Measurements from ENCODE around the gene PSMD6. TPM values are rescaled to one million over a fixed set of nuclear protein-coding genes. Genes with fewer than 3 reads are reported as not detected.

The PSMD6 gene
- total and polyA plus RNA-seq, 2 donors from 2014 or later: 62.7 to 78.0 TPM

GRCh38 chr3:64039981-64040733, 16.9 kb upstream of the PSMD6 start:
- H3K9ac ChIP-seq (ENCODE audit: low read length in 3 of 3): no peak overlapping the region
- TF ChIP-seq, protein P1, sequence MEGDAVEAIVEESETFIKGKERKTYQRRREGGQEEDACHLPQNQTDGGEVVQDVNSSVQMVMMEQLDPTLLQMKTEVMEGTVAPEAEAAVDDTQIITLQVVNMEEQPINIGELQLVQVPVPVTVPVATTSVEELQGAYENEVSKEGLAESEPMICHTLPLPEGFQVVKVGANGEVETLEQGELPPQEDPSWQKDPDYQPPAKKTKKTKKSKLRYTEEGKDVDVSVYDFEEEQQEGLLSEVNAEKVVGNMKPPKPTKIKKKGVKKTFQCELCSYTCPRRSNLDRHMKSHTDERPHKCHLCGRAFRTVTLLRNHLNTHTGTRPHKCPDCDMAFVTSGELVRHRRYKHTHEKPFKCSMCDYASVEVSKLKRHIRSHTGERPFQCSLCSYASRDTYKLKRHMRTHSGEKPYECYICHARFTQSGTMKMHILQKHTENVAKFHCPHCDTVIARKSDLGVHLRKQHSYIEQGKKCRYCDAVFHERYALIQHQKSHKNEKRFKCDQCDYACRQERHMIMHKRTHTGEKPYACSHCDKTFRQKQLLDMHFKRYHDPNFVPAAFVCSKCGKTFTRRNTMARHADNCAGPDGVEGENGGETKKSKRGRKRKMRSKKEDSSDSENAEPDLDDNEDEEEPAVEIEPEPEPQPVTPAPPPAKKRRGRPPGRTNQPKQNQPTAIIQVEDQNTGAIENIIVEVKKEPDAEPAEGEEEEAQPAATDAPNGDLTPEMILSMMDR (IDR thresholded peaks at IDR 0.05; ENCODE audit: borderline replicate concordance, extremely low read depth, insufficient read depth): no peak
- intact Hi-C loops (cut with DNase I): loop anchor here (10.0 kb wide), 1 partner anchor 425 kb away; no protein-coding TSS in a partner anchor

GRCh38 chr3:64039332-64039731, 16.0 kb upstream of the PSMD6 start:
- DNase-seq (no peak), FAIRE-seq (no peak)
- no peaks in the 10 kb centered on the region for H3K36me3 ChIP-seq (ENCODE audit: control insufficient read depth in 2 of 3, insufficient read depth in 3 of 3, low read length in 3 of 3)
- TF ChIP-seq, protein P1 (IDR thresholded peaks at IDR 0.05; ENCODE audit: borderline replicate concordance, extremely low read depth, insufficient read depth): no peak
- no peaks in the 10 kb centered on the region for H3K4me1 ChIP-seq (ENCODE audit: control insufficient read depth in 2 of 3, insufficient read depth in 2 of 3, low read depth in 1 of 3, low read length in 3 of 3)
- no peak overlapping the region for H3K9ac ChIP-seq (ENCODE audit: low read length in 3 of 3)
- no peak overlapping the region for H3K4me3 ChIP-seq (ENCODE audit: low read length in 3 of 3)
- no peaks in the 10 kb centered on the region for H3K9me3 ChIP-seq (ENCODE audit: control insufficient read depth in 2 of 3, insufficient read depth in 1 of 3, low read length in 3 of 3)
- no peak overlapping the region for H3K27ac ChIP-seq (ENCODE audit: low read depth in 2 of 2, low read length in 2 of 2)
- intact Hi-C loops (cut with DNase I): no loop called here
- no peaks in the 10 kb centered on the region for H3K27me3 ChIP-seq (ENCODE audit: control insufficient read depth, insufficient read depth, low read length)

More at GRCh38 chr3:64039981-64040733, 16.9 kb upstream of the PSMD6 start:
- no peaks in the 10 kb centered on the region for H3K9me3 ChIP-seq (ENCODE audit: control insufficient read depth in 2 of 3, insufficient read depth in 1 of 3, low read length in 3 of 3)
- FAIRE-seq: no peak
- no peak overlapping the region for H3K27ac ChIP-seq (ENCODE audit: low read depth in 2 of 2, low read length in 2 of 2)
- no peak for DNase-seq
- H3K36me3 ChIP-seq (ENCODE audit: control insufficient read depth in 2 of 3, insufficient read depth in 3 of 3, low read length in 3 of 3): no peaks in the 10 kb centered on the region
- H3K27me3 ChIP-seq (ENCODE audit: control insufficient read depth, insufficient read depth, low read length): no peaks in the 10 kb centered on the region
- no peaks in the 10 kb centered on the region for H3K4me1 ChIP-seq (ENCODE audit: control insufficient read depth in 2 of 3, insufficient read depth in 2 of 3, low read depth in 1 of 3, low read length in 3 of 3)
- H3K4me3 ChIP-seq (ENCODE audit: low read length in 3 of 3): no peak overlapping the region

- Histone ChIP-seq H3K4me3 (ENCODE audit: low read length in 3 of 3) (no peak overlapping the region), H3K36me3 (ENCODE audit: control insufficient read depth in 2 of 3, insufficient read depth in 3 of 3, low read length in 3 of 3) (no peaks in the 10 kb centered on the region), H3K9me3 (ENCODE audit: control insufficient read depth in 2 of 3, insufficient read depth in 1 of 3, low read length in 3 of 3) (no peaks in the 10 kb centered on the region), H3K4me1 (ENCODE audit: control insufficient read depth in 2 of 3, insufficient read depth in 2 of 3, low read depth in 1 of 3, low read length in 3 of 3) (no peaks in the 10 kb centered on the region), H3K9ac (ENCODE audit: low read length in 3 of 3) (no peak overlapping the region), H3K27ac (ENCODE audit: low read depth in 2 of 2, low read length in 2 of 2) (no peak overlapping the region), H3K27me3 (ENCODE audit: control insufficient read depth, insufficient read depth, low read length) (no peaks in the 10 kb centered on the region)
- TF ChIP-seq, protein P1 (IDR thresholded peaks at IDR 0.05; ENCODE audit: borderline replicate concordance, extremely low read depth, insufficient read depth): no peak
- FAIRE-seq (no peak), DNase-seq (no peak)
- intact Hi-C loops (cut with DNase I): no loop called here
Observed at GRCh38 chr3:64038253-64038767, 15.0 kb upstream of the PSMD6 start.
